ENCODE measurements around the gene C20orf202. TPM values are rescaled to one million over a fixed set of nuclear protein-coding genes. Genes with fewer than 3 reads are reported as not detected.

Gene C20orf202
- polyA plus RNA-seq, 1 of the 3 experiments (the other 2 are of a cell fraction): not detected

DNA sequence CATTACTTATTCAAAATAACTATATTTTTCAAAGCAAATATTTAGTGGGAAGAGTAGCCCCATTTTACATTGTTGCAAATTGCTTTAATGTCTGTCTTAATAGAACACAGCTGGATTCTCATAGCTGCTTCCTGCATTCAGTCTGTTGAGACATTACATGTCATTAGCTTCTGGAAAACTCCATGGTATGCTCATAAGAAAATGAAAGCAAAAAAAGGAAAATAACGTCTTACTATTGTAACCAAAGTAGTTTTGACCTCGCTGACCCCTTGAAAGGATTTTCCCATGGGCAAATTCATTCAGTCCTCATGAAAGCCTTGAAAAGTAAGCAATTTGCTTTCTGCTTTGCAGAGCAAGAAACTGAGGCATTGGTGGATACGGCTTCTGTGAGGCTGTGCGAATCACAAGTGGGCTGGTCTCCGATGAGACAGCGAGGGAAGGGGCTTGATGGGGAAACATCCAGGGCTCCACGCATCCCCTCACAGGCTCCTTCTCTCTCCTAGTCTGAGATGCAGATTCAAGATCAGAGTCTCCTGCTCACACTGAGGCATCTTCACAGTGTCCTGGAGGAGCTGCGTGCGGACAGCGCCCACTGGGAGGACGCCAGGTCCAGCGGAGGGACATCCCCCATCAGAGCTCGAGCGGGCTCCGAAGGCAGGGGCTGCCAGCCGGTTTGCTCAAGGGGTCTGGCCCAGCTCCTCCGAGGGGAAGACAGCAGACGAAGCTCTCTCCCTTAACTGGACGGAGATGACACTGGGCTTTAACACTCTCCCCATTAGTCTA lies 3.3 kb downstream of the C20orf202 start:
- no peak overlapping the region for H2AFZ ChIP-seq (ENCODE audit: low read depth)
- H3K9me3 ChIP-seq: no peaks in the 10 kb centered on the region
- 64% methylated on average over 10 of the region's 19 CpGs for WGBS (ENCODE audit: low lambda C conversion rate)
- H3K9me2 ChIP-seq: no peaks in the 10 kb centered on the region
- H3K4me1 ChIP-seq (ENCODE audit: control insufficient read depth in 1 of 2, insufficient read depth in 2 of 2, low read depth in 1 of 2, low read length in 1 of 2): no peaks in the 10 kb centered on the region
- no peak overlapping the region for H3K4me3 ChIP-seq (ENCODE audit: low read depth in 2 of 2, low read length in 1 of 2)
- DNase-seq: no peak
- H3K4me2 ChIP-seq: no peak overlapping the region
- H3K79me2 ChIP-seq (ENCODE audit: insufficient read depth): no peaks in the 10 kb centered on the region
- H4K20me1 ChIP-seq (ENCODE audit: insufficient read depth): no peaks in the 10 kb centered on the region
- H3K27ac ChIP-seq (ENCODE audit: low read depth in 2 of 2, low read length in 1 of 2): no peak overlapping the region
- H3K36me3 ChIP-seq (replicated peaks in 1 of 2; ENCODE audit: control insufficient read depth in 1 of 2, insufficient read depth in 2 of 2, low read length in 1 of 2): no peaks in the 10 kb centered on the region
- TF ChIP-seq, protein P1, sequence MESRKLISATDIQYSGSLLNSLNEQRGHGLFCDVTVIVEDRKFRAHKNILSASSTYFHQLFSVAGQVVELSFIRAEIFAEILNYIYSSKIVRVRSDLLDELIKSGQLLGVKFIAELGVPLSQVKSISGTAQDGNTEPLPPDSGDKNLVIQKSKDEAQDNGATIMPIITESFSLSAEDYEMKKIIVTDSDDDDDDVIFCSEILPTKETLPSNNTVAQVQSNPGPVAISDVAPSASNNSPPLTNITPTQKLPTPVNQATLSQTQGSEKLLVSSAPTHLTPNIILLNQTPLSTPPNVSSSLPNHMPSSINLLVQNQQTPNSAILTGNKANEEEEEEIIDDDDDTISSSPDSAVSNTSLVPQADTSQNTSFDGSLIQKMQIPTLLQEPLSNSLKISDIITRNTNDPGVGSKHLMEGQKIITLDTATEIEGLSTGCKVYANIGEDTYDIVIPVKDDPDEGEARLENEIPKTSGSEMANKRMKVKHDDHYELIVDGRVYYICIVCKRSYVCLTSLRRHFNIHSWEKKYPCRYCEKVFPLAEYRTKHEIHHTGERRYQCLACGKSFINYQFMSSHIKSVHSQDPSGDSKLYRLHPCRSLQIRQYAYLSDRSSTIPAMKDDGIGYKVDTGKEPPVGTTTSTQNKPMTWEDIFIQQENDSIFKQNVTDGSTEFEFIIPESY (IDR thresholded peaks at IDR 0.05; ENCODE audit: borderline replicate concordance, low read depth): no peak
- no peak for TF ChIP-seq TCF12 (IDR thresholded peaks at IDR 0.05)
- TF ChIP-seq SIN3A (IDR thresholded peaks at IDR 0.05; ENCODE audit: borderline replicate concordance, low read depth, low read length): no peak
- TF ChIP-seq, protein P2, sequence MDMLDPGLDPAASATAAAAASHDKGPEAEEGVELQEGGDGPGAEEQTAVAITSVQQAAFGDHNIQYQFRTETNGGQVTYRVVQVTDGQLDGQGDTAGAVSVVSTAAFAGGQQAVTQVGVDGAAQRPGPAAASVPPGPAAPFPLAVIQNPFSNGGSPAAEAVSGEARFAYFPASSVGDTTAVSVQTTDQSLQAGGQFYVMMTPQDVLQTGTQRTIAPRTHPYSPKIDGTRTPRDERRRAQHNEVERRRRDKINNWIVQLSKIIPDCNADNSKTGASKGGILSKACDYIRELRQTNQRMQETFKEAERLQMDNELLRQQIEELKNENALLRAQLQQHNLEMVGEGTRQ (IDR thresholded peaks at IDR 0.05; ENCODE audit: borderline replicate concordance, low read depth, low read length): no peak
- no peaks in the 10 kb centered on the region; the same call in 1 of the 2 replicates for H3K27me3 ChIP-seq (ENCODE audit: insufficient read depth)
- no peak overlapping the region for H3K9ac ChIP-seq
- CTCF ChIA-PET: interaction anchor here (0.6 to 3.7 kb wide), 4 partner anchors 19 to 391 kb away, joined by 3 to 11 read pairs (median 6); no protein-coding TSS in a partner anchor
- no peaks in the 10 kb centered on the region for H3F3A ChIP-seq (replicated peaks; ENCODE audit: insufficient read depth)
- POLR2A ChIA-PET: no interaction called here

DNA sequence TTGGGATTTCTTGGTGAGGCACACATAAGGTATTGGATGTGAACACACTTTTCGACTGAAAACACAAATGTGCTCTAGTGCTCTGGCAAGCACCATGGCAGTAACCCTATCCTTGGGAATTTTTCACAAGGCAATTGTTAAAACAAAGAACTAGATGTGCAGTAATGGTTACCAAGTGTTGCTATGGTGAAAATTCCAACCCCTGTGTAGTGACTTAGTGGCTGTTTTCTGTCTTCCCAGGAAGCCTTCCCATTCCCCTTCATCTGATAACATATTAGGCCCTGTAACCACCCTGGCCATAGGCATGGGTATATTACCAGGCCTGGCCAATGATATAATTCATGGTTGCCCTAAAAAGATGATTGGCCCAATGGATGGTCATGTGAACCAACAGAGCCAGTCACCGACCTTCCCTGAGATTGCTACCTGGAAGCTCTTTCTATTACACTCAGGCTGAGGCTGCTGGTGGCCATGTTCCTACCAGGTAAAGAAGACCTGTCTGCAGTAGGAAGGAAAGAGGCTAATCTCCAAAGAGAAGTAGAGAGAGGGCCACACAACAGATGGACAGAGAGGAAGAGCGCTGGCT lies 4.1 kb downstream of the C20orf202 start:
- Histone ChIP-seq H3K9me2 (no peaks in the 10 kb centered on the region), H3K4me2 (no peak overlapping the region), H4K20me1 (ENCODE audit: insufficient read depth) (no peaks in the 10 kb centered on the region), H3K4me3 (ENCODE audit: low read depth in 2 of 2, low read length in 1 of 2) (no peak overlapping the region), H3K27ac (ENCODE audit: low read depth in 2 of 2, low read length in 1 of 2) (no peak overlapping the region), H3K9ac (no peak overlapping the region), H3K4me1 (ENCODE audit: control insufficient read depth in 1 of 2, insufficient read depth in 2 of 2, low read depth in 1 of 2, low read length in 1 of 2) (no peaks in the 10 kb centered on the region), H2AFZ (ENCODE audit: low read depth) (no peak overlapping the region), H3K27me3 (ENCODE audit: insufficient read depth) (no peaks in the 10 kb centered on the region; the same call in 1 of the 2 replicates), H3K79me2 (ENCODE audit: insufficient read depth) (no peaks in the 10 kb centered on the region), H3K9me3 (no peaks in the 10 kb centered on the region), H3K36me3 (replicated peaks in 1 of 2; ENCODE audit: control insufficient read depth in 1 of 2, insufficient read depth in 2 of 2, low read length in 1 of 2) (no peaks in the 10 kb centered on the region), H3F3A (replicated peaks; ENCODE audit: insufficient read depth) (no peaks in the 10 kb centered on the region)
- ChIA-PET CTCF (interaction anchor here (0.9 to 3.7 kb wide), 3 partner anchors 21 to 392 kb away, joined by 3 to 11 read pairs (median 9); no protein-coding TSS in a partner anchor), POLR2A (no interaction called here)
- TF ChIP-seq NRF1 (IDR thresholded peaks at IDR 0.05; ENCODE audit: low read depth, low read length): no peak
- no peak for TF ChIP-seq EZH2phosphoT487 (IDR thresholded peaks at IDR 0.05; ENCODE audit: borderline replicate concordance, low read depth)
- TF ChIP-seq FOXJ3 (CRISPR knock-in tag; IDR thresholded peaks at IDR 0.05): no peak
- TF ChIP-seq, protein P2 (IDR thresholded peaks at IDR 0.05; ENCODE audit: borderline replicate concordance, low read depth, low read length): no peak
- no peak for TF ChIP-seq RXRA (IDR thresholded peaks at IDR 0.05; ENCODE audit: borderline replicate concordance, low read depth)
- no peak for TF ChIP-seq RCOR1 (IDR thresholded peaks at IDR 0.05; ENCODE audit: low read length)
- WGBS (ENCODE audit: low lambda C conversion rate): 68% methylated on average over 3 of the region's 3 CpGs
- no peak for DNase-seq

Measured in SK-N-SH (cell line).